HG02798 (cell line): ENCODE data around the gene COQ8A.
"Not testable (repeated sequence)": the region's sequence is repeated elsewhere in the genome, so short reads cannot be mapped to it uniquely, and the experiment has no call there.

Experiments
- ATAC-seq: cut with Tn5 transposase; IDR thresholded peaks from one replicate; pipeline ENCODE4 v1.9.1; 2021; ENCODE audit warnings: mild to moderate bottlenecking; ENCODE audit not compliant: unreplicated experiment, poor library complexity

COQ8A gene

DNA sequence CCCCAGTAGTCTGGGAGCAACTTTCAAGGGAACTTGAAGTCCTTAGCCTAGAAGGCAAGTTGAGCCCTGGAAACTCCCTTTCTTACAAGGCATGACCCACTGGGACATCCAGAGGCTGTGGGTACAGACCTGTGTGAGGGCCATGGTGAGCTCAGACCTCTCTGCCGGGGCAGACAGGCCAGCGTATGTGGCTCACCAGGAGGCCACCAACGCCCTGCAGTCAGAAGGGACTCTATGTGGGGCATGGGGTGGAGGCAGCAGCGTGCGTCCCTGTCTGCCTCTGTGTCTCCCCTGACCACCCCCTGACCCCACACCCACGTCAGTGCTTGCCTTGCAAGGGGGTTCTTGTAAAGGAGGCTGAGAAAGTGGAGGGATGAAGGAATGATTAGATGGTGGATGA, 10.8 kb downstream of the COQ8A start:
- ATAC-seq: no peak

DNA sequence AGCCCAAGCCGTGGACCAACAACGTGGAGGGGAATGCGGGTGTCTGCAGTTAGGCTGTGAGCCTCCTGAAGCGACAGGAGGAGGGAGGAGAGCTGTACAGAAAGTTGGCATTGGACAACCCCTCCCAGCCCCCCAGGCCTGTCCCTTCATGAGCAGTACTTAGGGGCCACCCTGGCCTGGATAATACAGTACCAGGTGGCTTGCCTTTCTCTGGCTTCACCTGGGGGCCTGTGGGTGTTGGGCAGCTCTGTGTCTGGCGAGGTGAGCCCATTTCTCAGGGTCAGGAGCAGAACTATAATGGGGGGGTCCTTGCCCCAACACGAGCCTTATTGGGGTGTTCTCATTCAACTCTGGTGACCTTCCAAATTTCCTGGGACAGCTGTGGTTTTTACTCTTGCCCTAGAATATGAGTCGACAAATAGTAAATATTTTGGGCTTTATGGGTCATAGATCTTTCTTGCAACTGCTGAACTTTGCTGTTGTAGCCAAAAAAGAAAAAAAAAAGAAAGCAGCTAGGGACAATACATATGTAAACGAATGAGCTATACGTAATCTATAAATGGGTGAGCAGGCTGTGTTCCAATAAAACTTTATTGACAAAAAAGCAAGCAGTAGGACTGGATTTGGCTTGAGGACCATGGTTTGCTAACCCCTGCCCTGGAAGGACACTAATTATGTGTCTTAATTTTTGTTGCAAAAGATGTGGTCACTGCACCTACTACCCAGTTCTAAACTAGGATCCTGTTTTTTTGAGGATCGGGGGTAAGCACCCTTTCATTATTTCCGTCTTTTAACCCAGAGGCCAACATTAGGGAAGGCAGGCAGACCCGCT, 11.4 kb downstream of the COQ8A start:
- ATAC-seq: no peak

DNA sequence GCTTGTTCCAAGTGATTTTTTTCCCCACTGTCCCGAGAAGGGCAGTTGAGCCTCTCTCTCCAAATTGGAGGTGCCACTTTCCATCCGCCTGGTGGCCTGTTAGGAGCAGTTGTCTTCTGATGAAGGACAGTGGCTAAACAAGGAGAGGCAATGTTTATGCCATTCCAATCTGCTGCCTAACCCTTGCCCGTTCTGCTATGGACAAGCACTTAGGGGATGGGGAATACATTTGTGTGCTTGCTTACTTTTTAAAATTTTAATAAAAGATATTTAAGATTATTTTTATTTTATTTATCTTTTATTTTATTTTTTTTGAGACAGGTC, 12.0 kb downstream of the COQ8A start:
- ATAC-seq: no peak

DNA sequence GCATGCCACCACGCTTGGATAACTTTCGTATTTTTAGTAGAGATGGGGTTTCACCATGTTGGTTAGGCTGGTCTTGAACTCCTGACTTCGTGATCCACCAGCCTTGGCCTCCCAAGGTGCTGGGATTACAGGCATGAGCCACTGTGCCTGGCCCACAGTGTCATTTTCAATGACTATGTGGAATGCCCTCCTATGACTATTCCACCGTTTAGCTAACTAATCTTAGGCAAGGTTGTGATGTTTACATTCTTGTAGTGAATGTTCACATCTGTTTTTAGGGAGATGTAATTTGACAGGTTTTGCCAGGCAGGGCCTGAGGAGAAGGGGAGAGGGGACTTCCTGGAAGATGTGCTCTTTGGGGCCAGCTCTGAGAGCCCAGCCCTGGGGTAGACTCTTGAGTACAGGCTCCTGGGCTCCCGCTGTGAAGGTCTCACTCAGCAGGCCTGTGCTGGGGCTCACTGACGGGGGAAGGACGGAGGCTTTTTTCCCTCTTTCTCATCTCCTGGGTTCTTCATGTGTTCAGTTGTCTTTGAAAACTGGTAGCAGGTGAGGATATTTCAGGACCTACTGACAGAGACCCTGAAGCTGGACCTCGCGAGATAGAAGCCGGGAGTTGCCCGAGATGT, 13.2 kb downstream of the COQ8A start:
- ATAC-seq: no peak

DNA sequence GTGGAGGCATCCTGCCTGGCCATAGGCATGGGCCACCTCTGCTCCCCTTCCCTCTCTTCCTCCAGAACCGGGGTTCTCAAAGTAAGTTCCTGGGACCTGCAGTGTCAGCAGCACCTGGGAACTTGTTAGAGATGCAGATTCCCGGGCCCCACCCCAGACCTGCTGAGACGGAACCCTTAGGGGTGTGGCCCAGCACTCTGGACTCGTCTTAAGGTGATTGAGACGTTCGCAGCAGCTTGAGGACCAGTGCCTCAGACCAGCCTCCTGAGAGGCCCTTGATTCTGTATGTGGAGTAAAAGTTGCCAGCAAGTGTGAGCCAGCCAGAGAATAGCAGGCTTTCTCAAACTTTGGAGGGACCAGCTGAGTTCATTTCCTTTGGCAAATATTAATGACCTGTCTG, 14.2 kb downstream of the COQ8A start:
- no peak for ATAC-seq

DNA sequence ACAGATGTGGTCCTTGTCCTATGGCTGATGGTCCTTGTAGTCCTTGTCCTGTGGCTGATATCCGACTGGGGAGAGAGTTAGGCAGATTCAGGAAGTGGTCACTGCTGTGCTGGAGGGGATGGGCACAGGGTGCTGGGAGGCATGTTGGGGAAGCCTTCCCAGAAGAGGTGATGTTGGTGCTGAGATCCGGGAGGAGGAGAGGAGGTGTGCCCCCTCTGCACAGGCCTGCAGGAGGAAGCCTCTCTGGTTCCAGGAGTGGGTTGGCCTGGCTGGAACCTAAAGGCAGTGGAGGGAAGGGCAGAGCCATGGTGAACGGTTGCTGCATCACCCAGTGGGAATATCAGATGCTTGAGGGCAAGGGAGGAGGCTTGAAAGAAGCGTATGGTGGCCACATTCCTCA, 14.7 kb downstream of the COQ8A start:
- no peak for ATAC-seq

DNA sequence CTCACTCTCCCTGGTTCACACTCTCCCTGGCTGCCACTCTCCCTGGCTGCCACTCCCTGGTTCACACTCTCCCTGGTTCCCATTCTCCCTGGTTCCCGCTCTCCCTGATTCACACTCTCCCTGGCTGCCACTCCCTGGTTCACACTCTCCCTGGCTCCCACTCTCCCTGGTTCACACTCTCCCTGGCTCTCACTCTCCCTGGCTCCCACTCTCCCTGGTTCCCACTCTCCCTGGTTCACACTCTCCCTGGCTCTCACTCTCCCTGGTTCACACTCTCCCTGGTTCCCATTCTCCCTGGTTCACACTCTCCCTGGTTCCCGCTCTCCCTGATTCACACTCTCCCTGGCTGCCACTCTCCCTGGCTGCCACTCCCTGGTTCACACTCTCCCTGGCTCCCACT, 15.8 kb downstream of the COQ8A start:
- ATAC-seq: not testable (repeated sequence)

DNA sequence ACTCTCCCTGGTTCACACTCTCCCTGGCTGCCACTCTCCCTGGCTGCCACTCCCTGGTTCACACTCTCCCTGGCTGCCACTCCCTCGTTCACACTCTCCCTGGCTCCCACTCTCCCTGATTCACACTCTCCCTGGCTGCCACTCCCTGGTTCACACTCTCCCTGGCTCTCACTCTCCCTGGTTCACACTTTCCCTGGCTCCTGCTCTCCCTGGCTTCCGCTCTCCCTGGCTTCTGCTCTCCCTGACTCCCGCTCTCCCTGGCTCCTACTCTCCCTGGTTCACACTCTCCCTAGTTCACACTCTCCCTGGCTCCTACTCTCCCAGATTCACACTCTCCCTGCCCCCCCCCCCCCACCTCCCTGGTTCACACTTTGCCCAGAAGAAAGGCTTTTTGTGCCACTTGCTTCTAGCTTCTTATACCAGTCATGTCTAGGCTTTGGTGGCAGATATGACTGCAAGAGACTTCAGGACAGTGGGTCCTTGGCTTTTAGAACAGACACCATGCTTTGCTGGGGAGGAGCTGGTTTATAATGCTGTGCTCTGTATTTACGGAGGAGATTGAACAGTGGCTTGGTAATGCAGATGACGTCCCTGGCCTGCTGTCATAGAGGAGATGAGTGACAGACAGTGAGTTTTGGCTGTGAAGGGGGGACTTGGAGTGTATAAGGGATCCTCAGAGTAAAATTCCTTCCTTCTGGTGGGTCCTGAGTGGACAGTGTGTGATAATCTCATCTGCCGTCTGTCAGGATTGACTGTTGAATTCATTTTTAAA, 17.0 kb downstream of the COQ8A start:
- no peak for ATAC-seq

DNA sequence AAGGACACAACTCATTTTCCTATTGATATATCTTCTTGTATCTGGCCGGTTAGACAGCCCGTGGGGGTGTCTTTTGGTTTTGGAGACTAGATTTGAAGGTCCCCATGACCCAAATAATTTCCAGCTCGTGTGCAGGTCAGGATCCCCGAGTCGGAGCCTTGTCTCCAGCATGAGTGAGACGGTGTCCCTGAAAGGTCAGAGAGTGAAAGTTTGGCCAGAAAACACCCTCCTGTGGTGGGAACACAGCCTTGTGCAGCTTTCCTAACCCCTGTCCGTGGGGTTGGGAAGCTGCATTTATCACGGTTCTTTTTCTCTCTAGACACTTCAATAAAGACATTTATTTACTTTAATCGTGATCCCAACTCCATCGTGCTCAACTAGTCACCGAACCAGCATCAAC, 17.6 kb downstream of the COQ8A start:
- no peak for ATAC-seq

DNA sequence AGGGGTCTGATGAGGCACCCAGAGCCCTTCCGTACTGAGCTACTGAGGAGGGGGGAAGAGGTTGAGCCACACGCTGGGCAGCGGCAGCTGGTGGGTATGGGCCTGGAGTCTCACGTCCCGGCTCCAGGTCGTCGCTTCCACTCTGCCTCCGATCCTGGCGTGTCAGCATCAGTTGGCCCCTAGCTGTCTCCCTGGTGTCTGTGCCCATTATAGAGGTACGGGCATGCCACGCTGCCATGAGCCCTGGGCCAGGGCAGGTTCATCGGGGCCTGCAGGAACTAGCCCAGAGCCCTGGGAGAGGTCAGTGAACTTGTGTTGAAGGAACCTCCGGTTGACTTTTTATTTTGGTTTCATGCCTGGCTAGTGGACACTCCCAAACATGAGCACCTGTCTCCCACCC, 18.2 kb downstream of the COQ8A start:
- ATAC-seq: no peak

DNA sequence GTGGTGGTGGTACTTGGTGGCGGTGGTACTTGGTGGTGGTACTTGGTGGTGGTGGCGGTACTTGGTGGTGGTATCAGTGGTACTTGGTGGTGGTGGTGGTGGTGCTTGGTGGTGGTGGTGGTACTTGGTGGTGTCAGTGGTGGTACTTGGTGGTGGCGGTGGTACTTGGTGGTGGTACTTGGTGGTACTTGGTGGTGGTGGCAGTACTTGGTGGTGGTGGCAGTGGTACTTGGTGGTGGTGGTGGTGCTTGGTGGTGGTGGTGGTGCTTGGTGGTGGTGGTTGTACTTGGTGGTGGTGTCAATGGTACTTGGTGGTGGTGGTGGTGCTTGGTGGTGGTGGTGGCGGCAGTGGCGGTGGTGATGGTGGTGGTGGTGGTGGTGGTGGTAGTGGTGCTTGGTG, 20.2 kb downstream of the COQ8A start:
- no peak for ATAC-seq

DNA sequence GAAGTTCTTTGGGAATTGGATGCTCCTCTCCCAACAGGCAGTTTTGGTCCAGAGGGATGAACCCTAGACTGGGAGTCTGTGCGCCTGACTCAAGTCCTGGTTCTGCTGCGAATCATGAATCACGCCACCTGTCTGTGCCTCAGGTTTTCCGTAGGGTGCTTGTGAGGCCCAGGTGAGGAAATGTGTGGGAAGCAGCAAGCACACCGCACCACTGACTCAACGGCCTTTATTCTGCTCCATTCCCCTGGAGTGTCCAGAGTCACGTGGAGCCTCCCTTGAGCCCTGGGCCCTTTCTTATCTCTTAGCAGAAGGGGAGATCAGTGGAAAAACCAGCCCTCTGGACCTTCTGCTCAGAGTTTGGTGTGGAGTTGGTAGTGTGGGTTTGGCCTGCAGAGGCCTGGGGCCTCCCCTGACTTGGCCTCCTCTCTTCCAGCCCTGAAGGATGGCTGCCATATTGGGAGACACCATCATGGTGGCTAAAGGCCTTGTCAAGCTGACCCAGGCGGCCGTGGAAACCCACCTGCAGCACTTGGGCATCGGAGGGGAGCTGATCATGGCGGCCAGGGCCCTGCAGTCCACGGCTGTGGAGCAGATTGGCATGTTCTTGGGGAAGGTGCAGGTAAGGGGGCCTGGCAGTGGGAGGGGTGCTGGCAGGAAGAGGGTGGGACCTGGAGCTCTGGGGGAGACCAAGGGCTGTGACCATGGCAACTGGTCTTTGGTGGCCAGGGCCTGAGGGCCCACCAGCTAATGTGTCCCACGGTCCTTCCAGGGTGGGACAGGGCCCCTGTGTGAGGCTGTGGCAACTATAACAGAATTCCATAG, 21.1 kb downstream of the COQ8A start:
- no peak for ATAC-seq

DNA sequence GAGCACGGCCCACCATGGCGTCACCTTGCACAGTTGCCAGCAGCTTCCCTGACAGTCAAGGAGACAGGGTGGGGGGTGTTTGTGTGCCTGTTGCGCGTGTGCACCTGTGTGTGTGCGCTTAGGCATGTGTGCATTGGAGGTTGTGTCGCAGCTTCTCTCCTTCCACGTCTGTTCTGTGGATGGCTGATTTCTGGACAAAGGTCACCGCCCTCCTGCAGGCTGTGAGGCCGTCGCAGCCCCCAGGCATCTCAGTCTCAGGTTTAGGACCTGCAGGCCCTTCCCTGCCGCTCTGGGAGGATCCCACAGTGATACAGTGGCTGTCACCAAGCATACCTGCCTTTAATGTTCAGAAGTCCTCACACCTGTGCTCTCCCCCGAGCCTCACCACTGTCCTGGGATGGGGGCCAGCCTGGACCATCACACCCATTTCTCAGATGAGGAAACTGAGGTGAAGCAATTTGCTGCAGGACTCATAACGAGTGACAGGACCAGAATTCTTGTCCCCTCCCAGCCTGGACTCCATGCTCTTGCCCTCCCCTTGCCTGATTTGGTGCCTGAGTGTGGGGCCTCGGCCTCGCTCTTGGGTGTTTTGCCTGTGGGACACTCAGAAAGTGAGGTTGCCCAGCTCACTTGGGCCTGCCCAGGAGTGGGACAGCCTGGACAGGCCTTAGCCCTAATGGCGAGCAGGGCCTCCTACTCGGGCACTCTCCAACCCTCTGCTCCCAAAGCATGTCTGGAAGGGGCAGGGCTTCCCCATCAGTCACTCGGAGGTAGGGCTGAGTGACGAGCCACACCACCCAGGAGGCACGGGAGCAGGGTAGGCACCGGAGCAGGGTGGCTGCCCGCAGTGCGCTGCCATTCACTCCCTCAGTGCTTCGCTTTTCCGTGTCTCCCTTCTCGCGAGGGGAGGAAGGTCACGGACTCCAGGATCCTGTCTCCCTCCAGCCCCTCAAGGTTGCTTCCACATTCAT, 22.6 kb downstream of the COQ8A start:
- ATAC-seq: no peak

DNA sequence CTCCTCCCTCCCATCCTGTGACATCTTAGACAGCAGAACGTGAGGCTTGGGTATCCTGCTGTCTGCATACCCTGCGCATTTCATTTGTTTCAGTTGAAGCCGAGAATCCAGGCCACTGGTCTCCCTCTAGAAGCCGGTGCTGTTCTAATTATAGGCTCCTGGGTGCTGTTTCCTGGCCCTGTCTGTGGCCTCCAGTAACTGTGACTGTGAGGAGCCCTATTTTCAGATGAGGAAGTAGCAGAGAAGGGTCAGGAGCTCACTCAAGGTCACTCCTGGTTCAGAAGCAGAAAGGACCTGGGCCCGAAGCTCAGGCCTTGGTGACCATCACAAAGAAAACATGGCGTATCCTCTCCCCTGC, 24.0 kb downstream of the COQ8A start:
- no peak for ATAC-seq

DNA sequence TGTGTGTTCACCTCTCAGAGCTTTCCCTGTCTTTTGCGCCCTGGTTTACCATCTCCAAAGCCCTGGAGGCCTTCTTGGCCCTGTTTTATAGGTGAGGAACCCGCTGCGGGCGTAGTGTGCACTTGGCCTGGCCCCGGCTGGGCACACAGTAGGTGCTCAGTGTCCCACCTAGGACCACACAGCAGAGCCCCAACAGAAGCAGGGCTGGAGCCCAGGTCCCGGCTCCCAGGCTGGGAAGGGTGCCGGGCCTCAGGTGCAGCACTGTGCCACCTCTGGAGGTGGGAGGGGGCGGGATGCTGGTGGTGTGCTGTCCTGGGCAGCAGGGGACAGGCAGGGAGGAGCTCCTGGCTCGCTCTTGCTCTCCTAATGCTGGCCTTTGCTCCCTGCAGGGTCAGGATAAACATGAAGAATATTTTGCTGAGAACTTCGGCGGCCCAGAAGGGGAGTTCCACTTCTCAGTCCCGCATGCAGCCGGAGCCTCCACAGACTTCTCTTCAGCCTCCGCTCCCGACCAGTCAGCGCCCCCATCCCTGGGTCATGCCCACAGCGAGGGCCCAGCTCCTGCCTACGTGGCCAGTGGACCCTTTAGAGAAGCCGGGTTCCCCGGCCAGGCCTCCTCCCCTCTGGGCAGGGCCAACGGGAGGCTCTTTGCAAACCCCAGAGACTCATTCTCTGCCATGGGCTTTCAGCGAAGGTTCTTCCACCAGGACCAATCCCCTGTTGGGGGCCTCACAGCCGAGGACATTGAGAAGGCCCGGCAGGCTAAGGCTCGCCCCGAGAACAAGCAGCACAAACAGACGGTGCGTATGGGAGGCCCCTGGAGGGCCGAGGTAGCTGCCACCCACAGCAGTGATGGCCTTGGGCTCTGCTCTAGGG, 24.8 kb downstream of the COQ8A start:
- ATAC-seq: no peak

DNA sequence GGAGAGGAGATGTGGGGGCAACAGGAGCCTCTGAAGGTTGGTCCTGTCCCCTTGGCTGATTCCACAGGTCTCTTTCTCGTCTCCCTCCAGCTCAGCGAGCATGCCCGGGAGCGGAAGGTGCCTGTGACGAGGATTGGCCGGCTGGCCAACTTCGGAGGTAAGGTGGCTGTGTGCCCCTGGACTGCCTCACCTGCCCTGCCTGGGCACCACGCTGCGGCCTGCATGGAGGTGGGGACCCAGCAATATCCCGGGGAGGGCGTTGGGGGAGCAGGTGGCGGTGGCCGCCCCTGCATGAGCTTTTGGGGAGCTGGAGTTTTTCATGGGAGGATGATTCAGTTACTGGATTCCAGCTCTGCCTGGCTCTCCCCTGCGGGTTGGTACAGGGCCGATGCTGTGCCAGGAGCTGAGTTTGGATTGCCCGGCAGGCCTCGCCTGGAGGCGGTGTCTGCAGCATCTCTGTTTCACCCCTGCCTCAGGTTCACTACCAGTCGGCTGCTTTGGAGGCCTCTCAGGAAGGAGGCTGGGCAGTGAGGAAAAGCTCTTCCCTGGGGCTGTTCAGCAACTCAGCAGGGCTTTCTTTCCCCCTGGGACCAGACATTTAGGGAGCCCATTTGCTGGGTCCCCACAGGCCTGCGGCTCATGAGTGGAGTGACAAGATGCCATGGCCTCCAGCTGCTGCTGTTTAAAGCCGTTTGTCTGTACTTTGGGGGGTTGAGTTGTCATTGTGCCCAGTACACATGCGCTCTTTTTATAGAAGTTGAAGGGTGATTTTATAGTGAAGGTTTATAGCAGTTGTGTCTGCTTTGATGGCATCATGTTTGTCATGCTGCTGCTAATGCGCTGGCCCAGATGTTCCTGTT, 25.7 kb downstream of the COQ8A start:
- ATAC-seq: no peak

DNA sequence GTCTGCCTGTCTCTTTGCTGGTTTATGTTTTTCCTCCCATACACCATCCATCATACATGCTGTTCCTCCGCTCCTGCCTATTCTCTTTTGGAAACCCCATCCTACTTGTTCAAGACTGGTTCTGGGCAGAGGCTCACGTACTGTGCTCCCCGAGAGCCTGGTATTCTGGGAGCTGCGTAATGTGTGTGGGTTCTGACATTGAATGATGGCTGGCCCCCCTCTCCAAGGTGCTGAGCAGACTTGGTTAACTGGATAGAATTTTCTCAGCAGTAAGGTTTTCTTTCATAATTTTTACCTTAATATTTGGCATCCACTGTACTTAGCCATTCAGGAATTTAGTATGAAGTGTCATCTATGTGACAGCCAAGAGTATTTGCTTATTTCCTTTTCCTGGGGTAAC, 26.6 kb downstream of the COQ8A start:
- no peak for ATAC-seq

DNA sequence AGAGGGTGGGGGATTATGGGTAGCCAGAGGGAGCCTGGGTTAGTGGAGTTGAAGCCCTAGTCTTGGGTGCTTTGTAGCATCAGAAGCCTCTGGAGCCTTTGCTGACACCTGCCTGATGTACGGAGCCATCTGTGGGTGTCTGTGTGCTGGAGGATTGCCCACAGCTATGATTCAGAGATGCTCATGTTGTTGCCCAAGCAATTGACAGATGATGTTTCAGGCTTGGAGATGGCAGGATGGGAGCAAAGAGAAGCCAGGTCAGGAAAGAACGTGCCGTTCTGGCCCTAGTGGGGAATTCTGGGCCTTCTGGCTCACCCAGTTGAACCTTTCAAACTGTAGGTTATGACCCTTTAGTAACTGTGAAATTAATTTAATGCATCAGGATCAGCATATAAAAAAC, 27.6 kb downstream of the COQ8A start:
- no peak for ATAC-seq
